Loucy (cell line): Measurements from ENCODE around the gene SNCAIP.

Source experiments
- H2AFZ ChIP-seq: fragments of 200-600 bp; sonication (generic); 2 replicates; pipeline ENCODE4 v1.6.0; 2016; ENCODE audit warnings: antibody characterized with exemption, mild to moderate bottlenecking, low read length, moderate library complexity
- H3F3A ChIP-seq: fragments of 200-600 bp; 2 replicates; pipeline ENCODE4 v1.6.0; 2016; ENCODE audit warnings: antibody characterized with exemption, low read depth, mild to moderate bottlenecking
- H3K27me3 ChIP-seq: fragments of 200-600 bp; sonication (generic); 2 replicates; pipeline ENCODE4 v1.6.1; 2014; ENCODE audit warnings: low read length, mild to moderate bottlenecking; ENCODE audit not compliant: insufficient read depth, poor library complexity, severe bottlenecking
- H3K36me3 ChIP-seq: fragments of 200-600 bp; sonication (generic); 2 replicates; pipeline ENCODE4 v1.6.1; 2016; ENCODE audit warnings: low read length; ENCODE audit not compliant: insufficient read depth
- H3K4me1 ChIP-seq: fragments of 200-600 bp; sonication (generic); 2 replicates; pipeline ENCODE4 v1.5.1; 2014; ENCODE audit warnings: low read length, mild to moderate bottlenecking; ENCODE audit not compliant: insufficient read depth, poor library complexity, severe bottlenecking
- H3K4me2 ChIP-seq: fragments of 200-600 bp; sonication (generic); 2 replicates; pipeline ENCODE4 v1.6.0; 2014; ENCODE audit warnings: antibody characterized with exemption, low read length, low read depth, mild to moderate bottlenecking; ENCODE audit not compliant: poor library complexity, severe bottlenecking
- H3K4me3 ChIP-seq: fragments of 200-600 bp; sonication (generic); 2 replicates; pipeline ENCODE4 v1.5.1; 2014; ENCODE audit warnings: low read length, mild to moderate bottlenecking, mixed read lengths; ENCODE audit not compliant: poor library complexity, severe bottlenecking
- H3K79me2 ChIP-seq: fragments of 200-600 bp; sonication (generic); 2 replicates; pipeline ENCODE4 v1.6.1; 2014; ENCODE audit warnings: low read length; ENCODE audit not compliant: insufficient read depth
- H3K9ac ChIP-seq: fragments of 200-600 bp; sonication (generic); 2 replicates; pipeline ENCODE4 v1.6.0; 2014; ENCODE audit warnings: mild to moderate bottlenecking, low read depth, low read length, moderate library complexity; ENCODE audit not compliant: poor library complexity, severe bottlenecking
- H3K9me2 ChIP-seq: fragments of 200-600 bp; sonication (generic); replicated peaks from 2 replicates; pipeline ENCODE4 v1.6.1; 2016; ENCODE audit warnings: low read depth, low read length, mixed read lengths
- H3K9me3 ChIP-seq: fragments of 200-600 bp; sonication (generic); 2 replicates; pipeline ENCODE4 v1.6.1; 2014; ENCODE audit warnings: mild to moderate bottlenecking, antibody characterized with exemption, low read length, low read depth; ENCODE audit not compliant: insufficient read depth
- H4K20me1 ChIP-seq: fragments of 200-600 bp; sonication (generic); 2 replicates; pipeline ENCODE4 v1.6.0; 2014; ENCODE audit warnings: antibody characterized with exemption, low read length, mild to moderate bottlenecking; ENCODE audit not compliant: insufficient read depth, poor library complexity, severe bottlenecking
- EZH2phosphoT487 ChIP-seq: fragments of 200-600 bp; IDR thresholded peaks from 2 replicates; pipeline ENCODE4 v1.6.1; 2018; ENCODE audit warnings: antibody characterized with exemption, mild to moderate bottlenecking, moderate library complexity, borderline replicate concordance
- TF ChIP-seq, protein P1 (sequence below): fragments of 200-600 bp; sonication (generic); conservative IDR thresholded peaks from 2 replicates; pipeline ENCODE4 v1.5.1; 2014; ENCODE audit warnings: mild to moderate bottlenecking, antibody characterized with exemption, low read length

The SNCAIP gene

DNA sequence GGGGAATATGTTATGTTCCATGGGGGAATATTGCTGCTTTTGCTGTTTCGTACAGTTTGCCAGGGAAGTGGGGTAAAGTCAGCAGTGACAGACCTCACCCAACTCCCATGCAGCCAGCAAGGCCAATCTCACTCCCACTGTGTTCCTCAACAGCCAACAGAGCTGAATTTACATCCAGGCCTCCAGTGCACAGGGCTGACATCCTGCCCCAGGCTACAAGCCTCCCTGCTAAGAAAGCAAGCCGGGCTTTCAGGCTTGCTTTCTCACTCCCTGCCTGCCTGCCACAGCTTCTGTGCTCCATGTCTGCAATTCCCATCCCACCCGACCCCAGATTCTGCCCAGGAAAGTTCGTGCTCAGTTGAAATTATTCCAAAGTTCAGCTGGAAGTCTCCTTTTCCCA is 25.5 kb upstream of the SNCAIP start:
- Histone ChIP-seq H3K79me2 (no peaks in the 10 kb centered on the region), H3K4me2 (no peak overlapping the region), H3K4me3 (no peak overlapping the region), H3F3A (no peaks in the 10 kb centered on the region), H4K20me1 (no peaks in the 10 kb centered on the region), H3K4me1 (no peaks in the 10 kb centered on the region), H3K27me3 (no peaks in the 10 kb centered on the region), H3K9ac (no peak overlapping the region), H2AFZ (no peak overlapping the region), H3K36me3 (no peaks in the 10 kb centered on the region), H3K9me2 (no peaks in the 10 kb centered on the region), H3K9me3 (no peaks in the 10 kb centered on the region)
- TF ChIP-seq, protein P1, sequence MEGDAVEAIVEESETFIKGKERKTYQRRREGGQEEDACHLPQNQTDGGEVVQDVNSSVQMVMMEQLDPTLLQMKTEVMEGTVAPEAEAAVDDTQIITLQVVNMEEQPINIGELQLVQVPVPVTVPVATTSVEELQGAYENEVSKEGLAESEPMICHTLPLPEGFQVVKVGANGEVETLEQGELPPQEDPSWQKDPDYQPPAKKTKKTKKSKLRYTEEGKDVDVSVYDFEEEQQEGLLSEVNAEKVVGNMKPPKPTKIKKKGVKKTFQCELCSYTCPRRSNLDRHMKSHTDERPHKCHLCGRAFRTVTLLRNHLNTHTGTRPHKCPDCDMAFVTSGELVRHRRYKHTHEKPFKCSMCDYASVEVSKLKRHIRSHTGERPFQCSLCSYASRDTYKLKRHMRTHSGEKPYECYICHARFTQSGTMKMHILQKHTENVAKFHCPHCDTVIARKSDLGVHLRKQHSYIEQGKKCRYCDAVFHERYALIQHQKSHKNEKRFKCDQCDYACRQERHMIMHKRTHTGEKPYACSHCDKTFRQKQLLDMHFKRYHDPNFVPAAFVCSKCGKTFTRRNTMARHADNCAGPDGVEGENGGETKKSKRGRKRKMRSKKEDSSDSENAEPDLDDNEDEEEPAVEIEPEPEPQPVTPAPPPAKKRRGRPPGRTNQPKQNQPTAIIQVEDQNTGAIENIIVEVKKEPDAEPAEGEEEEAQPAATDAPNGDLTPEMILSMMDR: no peak
- no peak for TF ChIP-seq EZH2phosphoT487

- Histone ChIP-seq H3K4me1 (no peaks in the 10 kb centered on the region), H4K20me1 (no peaks in the 10 kb centered on the region), H3K36me3 (no peaks in the 10 kb centered on the region), H3K9me3 (no peaks in the 10 kb centered on the region), H3K9me2 (no peaks in the 10 kb centered on the region), H3K27me3 (no peaks in the 10 kb centered on the region), H3F3A (no peaks in the 10 kb centered on the region), H3K4me2 (no peak overlapping the region), H3K9ac (no peak overlapping the region), H2AFZ (no peak overlapping the region), H3K79me2 (no peaks in the 10 kb centered on the region), H3K4me3 (no peak overlapping the region)
- TF ChIP-seq EZH2phosphoT487: no peak
- TF ChIP-seq, protein P1: no peak
These were observed 24.9 kb upstream of the SNCAIP start for GRCh38 chr5:122287101-122287500.

GRCh38 chr5:122291000-122291901 is 20.8 kb upstream of the SNCAIP start:
- no peaks in the 10 kb centered on the region for H3F3A ChIP-seq
- no peaks in the 10 kb centered on the region for H3K9me3 ChIP-seq
- H2AFZ ChIP-seq: no peak overlapping the region
- H3K9ac ChIP-seq: no peak overlapping the region
- no peaks in the 10 kb centered on the region for H3K9me2 ChIP-seq
- no peak for TF ChIP-seq EZH2phosphoT487
- TF ChIP-seq, protein P1: no peak
- no peaks in the 10 kb centered on the region for H3K79me2 ChIP-seq
- no peaks in the 10 kb centered on the region for H3K36me3 ChIP-seq
- H3K27me3 ChIP-seq: no peaks in the 10 kb centered on the region
- H3K4me2 ChIP-seq: no peak overlapping the region
- H3K4me3 ChIP-seq: no peak overlapping the region
- no peaks in the 10 kb centered on the region for H3K4me1 ChIP-seq
- no peaks in the 10 kb centered on the region for H4K20me1 ChIP-seq
